Transverse colon (tissue), 4 donors: ENCODE results near the gene HOPX.

Experiments
- EP300 ChIP-seq: sonication (generic); formaldehyde crosslinking; IDR thresholded peaks from one replicate; pipeline ENCODE4 v1.6.1; 2017; ENCODE audit warnings: antibody characterized with exemption, low read depth
- POLR2A ChIP-seq: fragments of 450-650 bp; IDR thresholded peaks from one replicate; pipeline ENCODE4 v1.6.1; 2016; ENCODE audit warnings: antibody characterized with exemption, mild to moderate bottlenecking, moderate library complexity
- POLR2AphosphoS5 ChIP-seq, 3 donors: sonication (generic); formaldehyde crosslinking; IDR thresholded peaks; one replicate each; pipeline ENCODE4 v1.6.1; 2016; ENCODE audit warnings: antibody characterized with exemption in 3 of 3
- TF ChIP-seq, protein P1 (sequence below), 5 experiments: fragments of 200-600 bp in 3 of 5; fragments of 450-650 bp in 2 of 5; sonication (generic) in 3 of 5; IDR thresholded peaks; 1 replicate in 2 of 5; 2 replicates in 3 of 5; pipeline ENCODE4 v1.5.1; 2016 to 2017; ENCODE audit warnings: antibody characterized with exemption in 5 of 5, inconsistent platforms in 3 of 5, mild to moderate bottlenecking in 2 of 5, moderate library complexity in 1 of 5

DNA sequence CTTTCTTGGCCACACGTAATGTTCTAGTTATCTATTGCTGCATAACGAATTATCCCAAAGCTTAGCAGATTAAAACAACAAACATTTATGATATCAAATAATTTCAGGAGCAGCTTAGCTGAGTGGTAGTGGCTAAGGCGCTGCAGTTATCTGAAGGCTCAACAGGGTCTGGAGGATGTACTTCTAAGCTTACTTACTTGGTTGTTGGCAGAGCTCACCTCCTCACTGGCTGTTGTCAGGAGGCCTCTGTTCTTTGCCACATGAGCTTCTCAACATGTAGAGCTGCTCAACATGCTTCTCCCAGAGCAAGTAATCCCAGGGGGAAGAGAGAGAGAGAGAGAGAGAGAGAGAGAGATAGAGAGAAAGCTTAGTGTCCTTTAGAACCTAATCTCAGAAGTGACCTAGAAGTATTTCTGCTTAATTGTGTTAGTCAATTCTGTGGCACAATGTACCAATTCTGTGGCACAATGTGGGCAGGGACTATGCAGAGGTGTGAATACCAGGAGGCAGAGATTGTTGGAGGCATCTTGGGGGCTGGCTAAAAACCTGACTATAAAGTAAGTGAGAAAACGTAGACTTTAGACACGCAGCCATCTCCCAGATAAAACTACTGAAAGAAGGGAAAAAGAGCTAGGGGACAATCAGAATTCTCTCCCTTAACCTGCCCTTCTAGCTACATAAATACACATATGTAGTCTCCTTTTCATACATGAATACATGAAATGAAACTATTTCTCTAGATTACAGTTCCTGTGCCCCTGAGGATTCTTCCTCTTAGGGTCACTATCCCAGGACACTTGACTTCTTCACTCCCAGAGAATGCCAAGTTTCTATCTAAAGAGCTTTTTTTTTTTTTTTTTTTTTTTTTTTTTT is 40.2 kb downstream of the HOPX start:
- TF ChIP-seq POLR2A = no peak
- TF ChIP-seq, protein P1, sequence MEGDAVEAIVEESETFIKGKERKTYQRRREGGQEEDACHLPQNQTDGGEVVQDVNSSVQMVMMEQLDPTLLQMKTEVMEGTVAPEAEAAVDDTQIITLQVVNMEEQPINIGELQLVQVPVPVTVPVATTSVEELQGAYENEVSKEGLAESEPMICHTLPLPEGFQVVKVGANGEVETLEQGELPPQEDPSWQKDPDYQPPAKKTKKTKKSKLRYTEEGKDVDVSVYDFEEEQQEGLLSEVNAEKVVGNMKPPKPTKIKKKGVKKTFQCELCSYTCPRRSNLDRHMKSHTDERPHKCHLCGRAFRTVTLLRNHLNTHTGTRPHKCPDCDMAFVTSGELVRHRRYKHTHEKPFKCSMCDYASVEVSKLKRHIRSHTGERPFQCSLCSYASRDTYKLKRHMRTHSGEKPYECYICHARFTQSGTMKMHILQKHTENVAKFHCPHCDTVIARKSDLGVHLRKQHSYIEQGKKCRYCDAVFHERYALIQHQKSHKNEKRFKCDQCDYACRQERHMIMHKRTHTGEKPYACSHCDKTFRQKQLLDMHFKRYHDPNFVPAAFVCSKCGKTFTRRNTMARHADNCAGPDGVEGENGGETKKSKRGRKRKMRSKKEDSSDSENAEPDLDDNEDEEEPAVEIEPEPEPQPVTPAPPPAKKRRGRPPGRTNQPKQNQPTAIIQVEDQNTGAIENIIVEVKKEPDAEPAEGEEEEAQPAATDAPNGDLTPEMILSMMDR (IDR thresholded peaks at IDR 0.05) = no peak
- no peak for TF ChIP-seq EP300
- no peak for TF ChIP-seq POLR2AphosphoS5 (IDR thresholded peaks at IDR 0.05)
